Keratinocyte (primary cell): Measurements from ENCODE around the gene CACNB3. TPM values are rescaled to one million over a fixed set of nuclear protein-coding genes. Genes with fewer than 3 reads are reported as not detected.

ENCODE experiments used
- DNase-seq: peaks from one replicate; pipeline ENCODE4 v3.0.0-alpha.2; 2011; ENCODE audit warnings: low read depth, missing footprints, low spot score
- FAIRE-seq: peaks from 2 replicates; lab custom pipeline; 2011; peaks lifted over from hg19 to GRCh38; lab: Jason Lieb, UNC
- H2AFZ ChIP-seq: 2 replicates; pipeline ENCODE4 v1.6.0; 2012; ENCODE audit warnings: low read length, control low read depth, inconsistent platforms; ENCODE audit not compliant: control insufficient read depth
- H3K27ac ChIP-seq: 2 replicates; pipeline ENCODE4 v1.5.1; 2011; ENCODE audit warnings: low read length; ENCODE audit not compliant: control insufficient read depth, insufficient read depth
- H3K27me3 ChIP-seq: 3 replicates; pipeline ENCODE4 v1.6.0; 2011; ENCODE audit warnings: low read length; ENCODE audit not compliant: control insufficient read depth, insufficient read depth; ENCODE audit errors: extremely low read depth
- H3K36me3 ChIP-seq, 2 experiments: 2 replicates in 1 of 2; 3 replicates in 1 of 2; pipeline ENCODE4 v1.5.1; 2011; ENCODE audit warnings: low read length in 2 of 2, mild to moderate bottlenecking in 1 of 2; ENCODE audit not compliant: control insufficient read depth in 2 of 2, insufficient read depth in 2 of 2; ENCODE audit errors: extremely low read depth in 1 of 2
- H3K4me1 ChIP-seq: 3 replicates; pipeline ENCODE4 v1.5.1; 2011; ENCODE audit warnings: low read length; ENCODE audit not compliant: control insufficient read depth, insufficient read depth; ENCODE audit errors: extremely low read depth
- H3K4me2 ChIP-seq: 3 replicates; pipeline ENCODE4 v1.6.0; 2011; ENCODE audit warnings: low read depth, low read length; ENCODE audit not compliant: control insufficient read depth, insufficient read depth; ENCODE audit errors: extremely low read depth
- H3K4me3 ChIP-seq, 3 experiments: fragments of 200-600 bp in 1 of 3; sonication (generic) in 1 of 3; 2 replicates in 2 of 3; 3 replicates in 1 of 3; pipeline ENCODE4 v1.5.1; 2011 to 2016; ENCODE audit warnings: low read length in 3 of 3, mild to moderate bottlenecking in 3 of 3, control low read depth in 2 of 3, inconsistent platforms in 1 of 3, low read depth in 1 of 3, mixed read lengths in 1 of 3, mixed run types in 1 of 3, moderate library complexity in 1 of 3; ENCODE audit not compliant: control insufficient read depth in 2 of 3, insufficient read depth in 2 of 3; ENCODE audit errors: extremely low read depth in 1 of 3
- H3K79me2 ChIP-seq: 2 replicates; pipeline ENCODE4 v1.6.0; 2012; ENCODE audit warnings: low read length; ENCODE audit not compliant: control insufficient read depth, insufficient read depth
- H3K9ac ChIP-seq: 3 replicates; pipeline ENCODE4 v1.6.0; 2011; ENCODE audit warnings: low read length; ENCODE audit not compliant: control insufficient read depth, insufficient read depth; ENCODE audit errors: extremely low read depth
- H3K9me1 ChIP-seq: 3 replicates; pipeline ENCODE4 v1.6.0; 2011; ENCODE audit warnings: low read length; ENCODE audit not compliant: control insufficient read depth, insufficient read depth; ENCODE audit errors: extremely low read depth
- H3K9me3 ChIP-seq: 2 replicates; pipeline ENCODE4 v1.5.1; 2012; ENCODE audit warnings: low read depth, low read length; ENCODE audit not compliant: control insufficient read depth
- H4K20me1 ChIP-seq: 3 replicates; pipeline ENCODE4 v1.6.0; 2011; ENCODE audit warnings: low read length; ENCODE audit not compliant: control insufficient read depth, insufficient read depth; ENCODE audit errors: extremely low read depth
- EZH2 ChIP-seq: IDR thresholded peaks from one replicate; pipeline ENCODE4 v1.6.1; 2012; ENCODE audit warnings: inconsistent platforms, mild to moderate bottlenecking, low read length, moderate library complexity
- dilution Hi-C: fragments of 300-500 bp; cut with MboI; formaldehyde crosslinking; loops from one replicate; pipeline ENCODE4 v1.7.0; 2020; ENCODE audit warnings: low sequenced_read_pairs; ENCODE audit not compliant: extremely low pct_ligation_motif_present
- polyA plus RNA-seq, 5 experiments: library from polyadenylated mRNA; depleted of rRNA in 3 of 5; stranded (reverse) in 3 of 5; stranded (forward) in 1 of 5; unstranded in 1 of 5; fragments of >200 nt; gene quantifications; 1 replicate in 1 of 5; 2 replicates in 3 of 5; 3 replicates in 1 of 5; pipeline versions ENCODE4 v1.2.1 to v1.2.3, GENCODE V29; 2011 to 2012; ENCODE audit warnings: missing spikeins in 2 of 5, low read depth in 1 of 5, low replicate concordance in 1 of 5
- TF ChIP-seq, protein P1 (sequence below), 3 experiments: IDR thresholded peaks in 1 of 3; conservative IDR thresholded peaks in 1 of 3; optimal IDR thresholded peaks in 1 of 3; 2 replicates in 2 of 3; 3 replicates in 1 of 3; pipeline versions ENCODE3 to v1.5.1; 2011; ENCODE audit warnings: low read length in 3 of 3, mild to moderate bottlenecking in 3 of 3, moderate library complexity in 2 of 3, control low read depth in 1 of 3, inconsistent platforms in 1 of 3; ENCODE audit not compliant: insufficient read depth in 2 of 3; ENCODE audit errors: extremely low read depth in 1 of 3

Gene CACNB3
- polyA plus RNA-seq, 1 donor (not counting 4 experiments of a cell fraction or from before 2014, with no cell fraction given), result 16.1 TPM

DNA sequence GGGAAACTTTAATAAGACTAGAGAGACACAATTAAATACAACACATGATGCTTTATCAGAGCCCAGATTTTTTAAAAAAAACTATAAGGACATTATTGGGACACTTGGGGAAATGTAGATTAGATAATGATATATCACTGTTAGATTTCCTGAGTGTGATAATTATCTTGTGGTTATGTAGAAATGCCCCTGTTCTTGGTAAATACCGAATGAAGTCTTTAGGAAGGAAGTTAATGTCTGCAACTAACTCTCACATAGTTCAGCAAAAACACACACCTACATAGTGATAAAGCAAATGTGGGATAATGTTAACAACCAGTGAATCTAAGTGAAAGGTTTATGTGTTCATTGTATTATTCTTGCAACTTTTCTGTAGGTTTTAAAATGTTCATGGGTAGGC is 14.6 kb upstream of the CACNB3 start:
- no peak overlapping the region for H3K4me2 ChIP-seq
- no peaks in the 10 kb centered on the region for H3K27me3 ChIP-seq
- no peak overlapping the region for H3K4me3 ChIP-seq
- H3K9me3 ChIP-seq, result no peaks in the 10 kb centered on the region
- no peaks in the 10 kb centered on the region for H4K20me1 ChIP-seq
- TF ChIP-seq, protein P1, sequence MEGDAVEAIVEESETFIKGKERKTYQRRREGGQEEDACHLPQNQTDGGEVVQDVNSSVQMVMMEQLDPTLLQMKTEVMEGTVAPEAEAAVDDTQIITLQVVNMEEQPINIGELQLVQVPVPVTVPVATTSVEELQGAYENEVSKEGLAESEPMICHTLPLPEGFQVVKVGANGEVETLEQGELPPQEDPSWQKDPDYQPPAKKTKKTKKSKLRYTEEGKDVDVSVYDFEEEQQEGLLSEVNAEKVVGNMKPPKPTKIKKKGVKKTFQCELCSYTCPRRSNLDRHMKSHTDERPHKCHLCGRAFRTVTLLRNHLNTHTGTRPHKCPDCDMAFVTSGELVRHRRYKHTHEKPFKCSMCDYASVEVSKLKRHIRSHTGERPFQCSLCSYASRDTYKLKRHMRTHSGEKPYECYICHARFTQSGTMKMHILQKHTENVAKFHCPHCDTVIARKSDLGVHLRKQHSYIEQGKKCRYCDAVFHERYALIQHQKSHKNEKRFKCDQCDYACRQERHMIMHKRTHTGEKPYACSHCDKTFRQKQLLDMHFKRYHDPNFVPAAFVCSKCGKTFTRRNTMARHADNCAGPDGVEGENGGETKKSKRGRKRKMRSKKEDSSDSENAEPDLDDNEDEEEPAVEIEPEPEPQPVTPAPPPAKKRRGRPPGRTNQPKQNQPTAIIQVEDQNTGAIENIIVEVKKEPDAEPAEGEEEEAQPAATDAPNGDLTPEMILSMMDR (optimal IDR thresholded peaks at IDR 0.05 in 1 of 3, IDR thresholded peaks at IDR 0.05 in 1 of 3, conservative IDR thresholded peaks at IDR 0.05 in 1 of 3; ENCODE audit: extremely low read depth in 1 of 3, insufficient read depth in 2 of 3, low read length in 3 of 3), result no peak
- TF ChIP-seq EZH2, result no peak
- FAIRE-seq (no peak), DNase-seq (no peak)
- H3K36me3 ChIP-seq, result no peaks in the 10 kb centered on the region
- dilution Hi-C loops, result no loop called here
- no peak overlapping the region for H2AFZ ChIP-seq
- no peak overlapping the region for H3K27ac ChIP-seq
- H3K79me2 ChIP-seq, result no peaks in the 10 kb centered on the region
- H3K4me1 ChIP-seq, result no peaks in the 10 kb centered on the region
- H3K9me1 ChIP-seq, result no peaks in the 10 kb centered on the region
- no peak overlapping the region for H3K9ac ChIP-seq

DNA sequence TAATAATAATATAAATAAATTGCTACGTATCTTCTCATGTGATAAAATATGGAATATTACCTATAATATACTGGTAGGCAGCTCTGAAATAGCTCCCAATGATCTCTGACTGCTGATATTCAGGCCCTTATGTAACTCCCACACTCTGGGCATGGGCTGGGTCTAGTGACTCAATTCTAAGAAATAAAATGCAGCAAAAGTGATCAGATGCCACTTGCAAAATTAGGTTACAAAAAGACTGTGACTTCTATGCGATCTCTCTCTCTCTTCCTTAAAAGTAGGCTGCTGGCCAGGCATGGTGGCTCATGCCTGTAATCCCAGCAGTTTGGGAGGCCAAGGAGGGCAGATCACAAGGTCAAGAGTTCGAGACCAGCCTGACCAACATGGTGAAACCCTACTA is 10.3 kb upstream of the CACNB3 start:
- Histone ChIP-seq H3K27me3 (no peaks in the 10 kb centered on the region), H3K9ac (no peak overlapping the region), H3K4me2 (no peak overlapping the region), H4K20me1 (no peaks in the 10 kb centered on the region), H3K27ac (no peak overlapping the region), H3K4me3 (no peak overlapping the region), H2AFZ (no peak overlapping the region), H3K36me3 (no peaks in the 10 kb centered on the region), H3K9me1 (no peaks in the 10 kb centered on the region), H3K4me1 (no peaks in the 10 kb centered on the region), H3K79me2 (no peaks in the 10 kb centered on the region), H3K9me3 (no peaks in the 10 kb centered on the region)
- TF ChIP-seq EZH2, result no peak
- TF ChIP-seq, protein P1 (optimal IDR thresholded peaks at IDR 0.05 in 1 of 3, IDR thresholded peaks at IDR 0.05 in 1 of 3, conservative IDR thresholded peaks at IDR 0.05 in 1 of 3; ENCODE audit: extremely low read depth in 1 of 3, insufficient read depth in 2 of 3, low read length in 3 of 3), result no peak
- DNase-seq (no peak), FAIRE-seq (no peak)
- dilution Hi-C loops, result no loop called here
